DOHH2 (cell line): ENCODE data around the gene ZNRF1.

ENCODE experiments used
- H3F3A ChIP-seq: fragments of 200-600 bp; sonication (generic), shearing (Covaris generic); 2 replicates; pipeline ENCODE4 v1.6.0; 2016; ENCODE audit warnings: antibody characterized with exemption, mild to moderate bottlenecking; ENCODE audit not compliant: control insufficient read depth, insufficient read depth
- H3K27ac ChIP-seq: fragments of 200-600 bp; sonication (generic); 2 replicates; pipeline ENCODE4 v1.5.1; 2014; ENCODE audit warnings: low read depth, mild to moderate bottlenecking, low read length, moderate library complexity
- H3K27me3 ChIP-seq: fragments of 200-600 bp; sonication (generic); 2 replicates; pipeline ENCODE4 v1.6.1; 2014; ENCODE audit warnings: mild to moderate bottlenecking, low read length, mixed read lengths; ENCODE audit not compliant: control insufficient read depth
- H3K36me3 ChIP-seq: fragments of 200-600 bp; sonication (generic); 2 replicates; pipeline ENCODE4 v1.6.1; 2014; ENCODE audit warnings: mild to moderate bottlenecking, low read length, moderate library complexity, mixed read lengths; ENCODE audit not compliant: control insufficient read depth
- H3K4me1 ChIP-seq: fragments of 200-600 bp; sonication (generic); 2 replicates; pipeline ENCODE4 v1.6.1; 2014; ENCODE audit warnings: mild to moderate bottlenecking, low read length, mixed read lengths; ENCODE audit not compliant: control insufficient read depth
- H3K4me2 ChIP-seq: fragments of 200-600 bp; sonication (generic); 2 replicates; pipeline ENCODE4 v1.6.0; 2014; ENCODE audit warnings: mild to moderate bottlenecking, low read length, moderate library complexity
- H3K4me3 ChIP-seq: fragments of 200-600 bp; sonication (generic); 2 replicates; pipeline ENCODE4 v1.5.1; 2014; ENCODE audit warnings: mild to moderate bottlenecking, low read length, mixed read lengths
- H3K79me2 ChIP-seq: fragments of 200-600 bp; sonication (generic); 2 replicates; pipeline ENCODE4 v1.6.1; 2014; ENCODE audit warnings: mild to moderate bottlenecking, low read length, mixed read lengths; ENCODE audit not compliant: control insufficient read depth
- H3K9me2 ChIP-seq: fragments of 200-600 bp; sonication (generic); replicated peaks from 2 replicates; pipeline ENCODE4 v1.6.1; 2014; ENCODE audit warnings: mild to moderate bottlenecking, low read length, mixed read lengths; ENCODE audit not compliant: control insufficient read depth
- H3K9me3 ChIP-seq: fragments of 200-600 bp; sonication (generic); 2 replicates; pipeline ENCODE4 v1.6.1; 2014; ENCODE audit warnings: antibody characterized with exemption, low read length, mixed read lengths; ENCODE audit not compliant: control insufficient read depth, insufficient read depth
- H4K20me1 ChIP-seq: fragments of 200-600 bp; sonication (generic); 2 replicates; pipeline ENCODE4 v1.6.0; 2014; ENCODE audit warnings: low read depth, mild to moderate bottlenecking, antibody characterized with exemption, low read length, moderate library complexity; ENCODE audit not compliant: control insufficient read depth, insufficient read depth
- EZH2phosphoT487 ChIP-seq: fragments of 200-600 bp; sonication (generic); IDR thresholded peaks from 2 replicates; pipeline ENCODE4 v1.6.1; 2017; ENCODE audit warnings: borderline replicate concordance, mild to moderate bottlenecking, antibody characterized with exemption, low read length, moderate library complexity, mixed read lengths
- TF ChIP-seq, protein P1 (sequence below): fragments of 200-600 bp; sonication (generic); IDR thresholded peaks from one replicate; pipeline ENCODE4 v1.5.1; 2014; ENCODE audit warnings: antibody characterized with exemption, mild to moderate bottlenecking, low read depth, low read length; ENCODE audit not compliant: poor library complexity, severe bottlenecking

ZNRF1 gene

GRCh38 chr16:75068085-75069031, 69.5 kb downstream of the ZNRF1 start:
- H3K36me3 ChIP-seq, result no peaks in the 10 kb centered on the region
- no peaks in the 10 kb centered on the region for H3K9me2 ChIP-seq
- H3K4me3 ChIP-seq, result no peak overlapping the region
- no peaks in the 10 kb centered on the region for H3K27me3 ChIP-seq
- no peaks in the 10 kb centered on the region; the same call in 1 of the 2 replicates for H4K20me1 ChIP-seq
- no peaks in the 10 kb centered on the region for H3K9me3 ChIP-seq
- H3F3A ChIP-seq, result no peaks in the 10 kb centered on the region
- H3K79me2 ChIP-seq, result no peaks in the 10 kb centered on the region
- no peak overlapping the region for H3K4me2 ChIP-seq
- no peak overlapping the region for H3K27ac ChIP-seq
- peaks cover 21% of the 10 kb centered on the region for H3K4me1 ChIP-seq
- no peak for TF ChIP-seq EZH2phosphoT487
- TF ChIP-seq, protein P1, sequence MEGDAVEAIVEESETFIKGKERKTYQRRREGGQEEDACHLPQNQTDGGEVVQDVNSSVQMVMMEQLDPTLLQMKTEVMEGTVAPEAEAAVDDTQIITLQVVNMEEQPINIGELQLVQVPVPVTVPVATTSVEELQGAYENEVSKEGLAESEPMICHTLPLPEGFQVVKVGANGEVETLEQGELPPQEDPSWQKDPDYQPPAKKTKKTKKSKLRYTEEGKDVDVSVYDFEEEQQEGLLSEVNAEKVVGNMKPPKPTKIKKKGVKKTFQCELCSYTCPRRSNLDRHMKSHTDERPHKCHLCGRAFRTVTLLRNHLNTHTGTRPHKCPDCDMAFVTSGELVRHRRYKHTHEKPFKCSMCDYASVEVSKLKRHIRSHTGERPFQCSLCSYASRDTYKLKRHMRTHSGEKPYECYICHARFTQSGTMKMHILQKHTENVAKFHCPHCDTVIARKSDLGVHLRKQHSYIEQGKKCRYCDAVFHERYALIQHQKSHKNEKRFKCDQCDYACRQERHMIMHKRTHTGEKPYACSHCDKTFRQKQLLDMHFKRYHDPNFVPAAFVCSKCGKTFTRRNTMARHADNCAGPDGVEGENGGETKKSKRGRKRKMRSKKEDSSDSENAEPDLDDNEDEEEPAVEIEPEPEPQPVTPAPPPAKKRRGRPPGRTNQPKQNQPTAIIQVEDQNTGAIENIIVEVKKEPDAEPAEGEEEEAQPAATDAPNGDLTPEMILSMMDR, result no peak

DNA sequence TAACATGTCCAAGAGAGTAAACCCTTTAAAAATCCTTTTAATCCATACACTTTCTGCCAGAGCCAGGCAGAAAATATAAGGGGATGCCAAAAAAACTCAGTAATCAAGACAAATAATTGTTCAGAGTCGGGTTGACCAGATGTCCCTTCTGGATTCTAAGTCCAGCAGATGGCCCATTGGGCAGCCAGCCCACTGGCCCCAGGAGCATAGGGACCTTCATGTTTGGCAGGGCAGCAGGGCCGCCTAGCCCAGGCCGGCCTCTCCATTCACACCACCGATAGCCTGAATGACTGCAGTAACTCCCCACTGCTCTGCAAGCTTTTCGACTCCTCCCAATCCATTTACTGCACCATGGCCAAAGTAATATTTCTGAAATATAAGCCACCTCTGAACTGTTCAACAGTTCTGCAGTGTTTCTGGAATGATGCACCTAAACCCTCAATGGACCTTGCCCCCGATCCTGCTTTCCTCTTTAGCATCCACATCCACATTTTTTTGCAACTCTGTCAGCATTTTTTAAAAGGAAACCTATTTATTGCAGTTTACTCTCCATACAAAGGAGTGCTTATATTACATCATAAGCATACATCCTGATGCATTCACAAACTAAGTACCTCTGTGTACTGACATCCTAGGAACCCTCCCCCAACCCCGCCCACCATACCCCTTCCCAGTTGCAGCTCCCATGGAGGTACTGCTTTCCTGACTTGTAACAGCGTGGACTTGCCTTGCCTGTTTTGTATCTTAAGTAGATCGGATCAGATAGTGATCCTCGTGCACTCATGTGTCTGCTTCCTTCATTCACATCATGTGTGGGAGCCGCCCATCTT, 71.4 kb downstream of the ZNRF1 start:
- Histone ChIP-seq H3K9me3 (no peaks in the 10 kb centered on the region), H3K4me1 (peaks cover 32% of the 10 kb centered on the region), H3F3A (peaks cover 3% of the 10 kb centered on the region; the same call in 1 of the 2 replicates), H3K4me2 (no peak overlapping the region), H3K27ac (no peak overlapping the region), H4K20me1 (no peaks in the 10 kb centered on the region; the same call in 1 of the 2 replicates), H3K79me2 (peaks cover 6% of the 10 kb centered on the region; the same call in 1 of the 2 replicates), H3K27me3 (no peaks in the 10 kb centered on the region), H3K36me3 (no peaks in the 10 kb centered on the region), H3K9me2 (no peaks in the 10 kb centered on the region), H3K4me3 (no peak overlapping the region)
- no peak for TF ChIP-seq EZH2phosphoT487
- TF ChIP-seq, protein P1, result no peak

DNA sequence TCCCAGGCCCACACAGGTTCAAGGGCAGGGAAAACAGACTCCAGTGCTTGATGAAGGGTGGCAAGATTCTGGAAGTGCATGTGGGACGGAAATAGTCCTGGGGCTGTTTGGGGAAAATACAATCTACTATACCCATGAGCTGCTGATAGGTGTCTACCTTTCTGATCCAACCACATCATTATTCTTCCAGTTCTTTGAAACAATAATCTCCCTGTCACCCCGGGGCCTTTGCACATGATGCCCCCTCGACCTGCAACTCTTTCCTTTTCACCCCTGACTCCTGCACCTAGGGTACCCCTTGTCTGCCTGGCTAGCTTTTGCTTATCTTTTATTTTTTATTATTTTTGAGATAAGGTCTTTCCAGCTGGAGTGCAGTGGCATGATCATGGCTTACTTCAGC, 72.8 kb downstream of the ZNRF1 start:
- no peaks in the 10 kb centered on the region for H3K9me2 ChIP-seq
- H4K20me1 ChIP-seq, result no peaks in the 10 kb centered on the region; the same call in 1 of the 2 replicates
- H3K4me3 ChIP-seq, result no peak overlapping the region
- peaks cover 46% of the 10 kb centered on the region for H3K4me1 ChIP-seq
- H3K27me3 ChIP-seq, result no peaks in the 10 kb centered on the region
- no peaks in the 10 kb centered on the region for H3K36me3 ChIP-seq
- H3K9me3 ChIP-seq, result no peaks in the 10 kb centered on the region
- H3K79me2 ChIP-seq, result peaks cover 9% of the 10 kb centered on the region; the same call in 1 of the 2 replicates
- peaks cover 11% of the 10 kb centered on the region for H3F3A ChIP-seq
- H3K4me2 ChIP-seq, result no peak overlapping the region
- H3K27ac ChIP-seq, result no peak overlapping the region
- TF ChIP-seq EZH2phosphoT487, result no peak
- TF ChIP-seq, protein P1, result no peak
